ENCODE measurements around the gene SCAF1.

Gene SCAF1

DNA sequence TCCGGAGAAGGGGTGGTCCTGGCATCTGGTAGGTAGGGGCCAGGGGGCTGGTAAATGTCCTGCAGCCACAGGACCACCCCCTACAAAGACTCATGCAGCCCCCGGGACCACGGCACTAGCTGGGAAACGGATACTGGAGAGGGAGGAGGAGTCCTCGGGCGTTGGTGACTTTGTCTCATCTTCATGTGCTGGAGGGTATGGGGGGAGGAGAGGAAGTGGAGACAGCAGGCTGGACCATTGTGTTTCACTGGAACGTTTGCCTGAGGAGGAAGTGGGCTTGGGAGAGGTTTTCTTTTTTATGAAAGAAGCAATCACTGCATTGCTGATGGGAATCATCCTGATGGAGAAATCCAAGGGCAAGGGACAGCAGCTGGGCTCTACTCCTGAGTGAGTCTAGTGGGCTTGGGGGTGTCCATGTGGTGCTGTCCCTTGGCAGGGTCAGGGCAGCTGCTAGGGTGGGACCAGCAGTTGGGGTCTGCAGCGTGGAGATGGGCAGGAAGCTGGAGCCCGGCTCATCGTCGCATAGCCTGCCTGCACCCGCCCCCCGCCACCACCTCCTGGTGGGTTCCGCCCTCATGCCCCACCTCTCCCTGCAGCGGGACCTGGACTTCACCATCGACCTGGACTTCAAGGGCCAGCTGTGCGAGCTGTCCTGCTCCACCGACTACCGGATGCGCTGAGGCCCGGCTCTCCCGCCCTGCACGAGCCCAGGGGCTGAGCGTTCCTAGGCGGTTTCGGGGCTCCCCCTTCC, 45.7 kb downstream of the SCAF1 start:
- Histone ChIP-seq H4K20me1 (ENCODE audit: insufficient read depth, low read length) (no peaks in the 10 kb centered on the region), H3K4me1 (ENCODE audit: insufficient read depth, low read length, severe bottlenecking) (peaks cover 19% of the 10 kb centered on the region), H3K4me2 (ENCODE audit: low read length) (no peak overlapping the region), H3K27me3 (ENCODE audit: insufficient read depth, low read length) (no peaks in the 10 kb centered on the region), H3K9me3 (ENCODE audit: low read length) (no peaks in the 10 kb centered on the region), H3K4me3 (ENCODE audit: low read depth, low read length, poor library complexity, severe bottlenecking) (no peak overlapping the region), H3K36me3 (ENCODE audit: insufficient read depth, low read length) (peaks cover 75% of the 10 kb centered on the region), H2AFZ (ENCODE audit: low read length) (no peak overlapping the region), H3K9ac (ENCODE audit: low read length) (no peak overlapping the region), H3K79me2 (ENCODE audit: insufficient read depth, low read length) (no peaks in the 10 kb centered on the region), H3K27ac (ENCODE audit: low read depth, low read length, poor library complexity, severe bottlenecking) (no peak overlapping the region), H3K9me2 (ENCODE audit: low read depth, low read length) (no peaks in the 10 kb centered on the region), H3F3A (ENCODE audit: insufficient read depth, low read length) (no peaks in the 10 kb centered on the region)
- TF ChIP-seq EZH2 (IDR thresholded peaks at IDR 0.05; ENCODE audit: borderline replicate concordance, low read length): no peak
- TF ChIP-seq, protein P1, sequence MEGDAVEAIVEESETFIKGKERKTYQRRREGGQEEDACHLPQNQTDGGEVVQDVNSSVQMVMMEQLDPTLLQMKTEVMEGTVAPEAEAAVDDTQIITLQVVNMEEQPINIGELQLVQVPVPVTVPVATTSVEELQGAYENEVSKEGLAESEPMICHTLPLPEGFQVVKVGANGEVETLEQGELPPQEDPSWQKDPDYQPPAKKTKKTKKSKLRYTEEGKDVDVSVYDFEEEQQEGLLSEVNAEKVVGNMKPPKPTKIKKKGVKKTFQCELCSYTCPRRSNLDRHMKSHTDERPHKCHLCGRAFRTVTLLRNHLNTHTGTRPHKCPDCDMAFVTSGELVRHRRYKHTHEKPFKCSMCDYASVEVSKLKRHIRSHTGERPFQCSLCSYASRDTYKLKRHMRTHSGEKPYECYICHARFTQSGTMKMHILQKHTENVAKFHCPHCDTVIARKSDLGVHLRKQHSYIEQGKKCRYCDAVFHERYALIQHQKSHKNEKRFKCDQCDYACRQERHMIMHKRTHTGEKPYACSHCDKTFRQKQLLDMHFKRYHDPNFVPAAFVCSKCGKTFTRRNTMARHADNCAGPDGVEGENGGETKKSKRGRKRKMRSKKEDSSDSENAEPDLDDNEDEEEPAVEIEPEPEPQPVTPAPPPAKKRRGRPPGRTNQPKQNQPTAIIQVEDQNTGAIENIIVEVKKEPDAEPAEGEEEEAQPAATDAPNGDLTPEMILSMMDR (IDR thresholded peaks at IDR 0.05; ENCODE audit: low read length): no peak

DNA sequence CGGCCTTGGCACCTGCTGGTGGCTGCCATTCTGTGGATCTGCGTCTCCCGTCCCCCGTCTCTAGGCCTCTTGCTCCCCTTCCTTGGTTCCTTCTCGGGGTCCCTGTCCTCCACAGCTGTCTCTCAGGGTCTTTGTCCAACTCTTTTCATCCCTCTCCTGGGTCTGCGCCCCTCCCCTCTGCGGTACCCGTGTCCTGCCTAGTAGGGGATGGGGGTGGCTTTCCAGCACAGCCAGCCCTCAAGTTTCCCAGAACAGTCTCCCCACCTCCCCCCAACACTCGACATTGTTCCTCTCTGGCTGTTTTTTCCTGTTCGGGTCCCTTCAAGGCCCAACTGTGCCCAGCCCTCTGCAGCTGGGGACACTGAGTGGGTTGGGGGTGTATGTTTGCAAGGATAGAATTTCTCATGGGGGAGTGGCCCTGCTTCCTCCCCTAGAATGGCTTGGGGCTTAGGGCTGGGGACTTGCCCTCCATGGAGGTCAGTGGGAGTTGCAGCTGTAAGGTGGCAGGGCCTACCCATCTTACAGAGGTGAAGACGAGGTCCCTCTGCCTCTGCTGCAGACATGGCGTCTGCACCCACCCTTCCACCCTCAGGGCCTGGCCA, 46.6 kb downstream of the SCAF1 start:
- no peaks in the 10 kb centered on the region for H3K9me2 ChIP-seq (ENCODE audit: low read depth, low read length)
- 0 out of 2 replicates have a peak, but pooled peaks cover 3% of the 10 kb centered on the region for H3F3A ChIP-seq (ENCODE audit: insufficient read depth, low read length)
- TF ChIP-seq, protein P1 (IDR thresholded peaks at IDR 0.05; ENCODE audit: low read length): no peak
- TF ChIP-seq EZH2 (IDR thresholded peaks at IDR 0.05; ENCODE audit: borderline replicate concordance, low read length): no peak
- H3K4me1 ChIP-seq (ENCODE audit: insufficient read depth, low read length, severe bottlenecking): peaks cover 19% of the 10 kb centered on the region
- H3K27me3 ChIP-seq (ENCODE audit: insufficient read depth, low read length): no peaks in the 10 kb centered on the region
- no peak overlapping the region for H3K4me2 ChIP-seq (ENCODE audit: low read length)
- H3K9me3 ChIP-seq (ENCODE audit: low read length): no peaks in the 10 kb centered on the region
- H3K4me3 ChIP-seq (ENCODE audit: low read depth, low read length, poor library complexity, severe bottlenecking): no peak overlapping the region
- no peak overlapping the region for H3K27ac ChIP-seq (ENCODE audit: low read depth, low read length, poor library complexity, severe bottlenecking)
- H3K9ac ChIP-seq (ENCODE audit: low read length): no peak overlapping the region
- no peaks in the 10 kb centered on the region for H3K79me2 ChIP-seq (ENCODE audit: insufficient read depth, low read length)
- H3K36me3 ChIP-seq (ENCODE audit: insufficient read depth, low read length): peaks cover 67% of the 10 kb centered on the region
- H2AFZ ChIP-seq (ENCODE audit: low read length): no peak overlapping the region
- H4K20me1 ChIP-seq (ENCODE audit: insufficient read depth, low read length): no peaks in the 10 kb centered on the region

DNA sequence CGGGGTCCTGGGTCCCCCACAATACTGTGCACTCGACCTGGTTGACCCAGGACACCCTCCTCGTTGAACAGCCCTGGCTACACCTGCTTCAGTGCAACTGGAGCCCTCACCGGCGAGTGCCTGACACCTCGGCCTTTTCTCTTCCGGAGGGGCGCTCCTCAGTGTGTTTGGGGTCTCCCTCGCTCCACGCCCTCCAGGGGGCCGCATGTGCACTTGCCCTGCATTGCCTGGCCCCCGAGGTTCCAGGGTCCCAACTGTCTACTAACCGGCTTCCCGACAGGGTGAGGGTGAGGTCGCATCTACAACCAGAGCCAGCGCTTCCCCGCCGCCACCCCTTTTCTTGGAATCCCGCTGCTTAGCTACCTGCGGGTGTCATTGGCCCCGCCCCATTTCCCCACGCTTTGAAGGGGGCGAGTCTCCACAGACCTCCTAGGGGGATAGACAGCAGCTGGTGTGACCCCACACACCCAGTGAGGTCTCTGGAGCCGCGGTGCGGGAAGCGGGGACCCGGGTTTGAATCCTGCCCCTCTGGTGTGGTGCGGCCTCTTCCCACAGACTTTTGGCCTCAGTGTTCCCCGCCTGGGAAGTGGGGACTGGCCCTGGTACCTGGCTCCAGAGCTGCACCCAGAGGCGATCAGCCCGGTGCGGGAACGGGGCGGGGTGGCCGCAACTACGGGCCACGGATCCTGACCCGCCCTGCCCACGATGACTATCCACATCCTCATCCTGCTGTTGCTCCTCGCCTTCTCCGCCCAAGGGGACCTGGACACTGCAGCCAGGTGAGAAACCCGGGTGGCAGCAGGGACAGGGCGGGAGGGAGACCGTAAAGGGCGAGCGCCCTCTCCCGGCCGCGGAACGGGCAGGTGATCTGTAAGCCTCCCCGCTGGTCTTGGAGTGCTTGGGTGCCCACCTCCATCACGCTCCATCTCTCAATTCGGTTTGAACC, 47.4 kb downstream of the SCAF1 start, which contains the start of gene ADM5:
Gene ADM5 (plus strand): TSS at position 462 of the 946 bp plus-strand sequence. CDS start 244 bp downstream, at position 706.
- H3K4me1 ChIP-seq (ENCODE audit: insufficient read depth, low read length, severe bottlenecking): peaks cover 19% of the 10 kb centered on the region
- no peaks in the 10 kb centered on the region for H3K27me3 ChIP-seq (ENCODE audit: insufficient read depth, low read length)
- no peaks in the 10 kb centered on the region for H4K20me1 ChIP-seq (ENCODE audit: insufficient read depth, low read length)
- no peak within 1 kb of the TSS for H2AFZ ChIP-seq (ENCODE audit: low read length)
- no peaks in the 10 kb centered on the region for H3K9me2 ChIP-seq (ENCODE audit: low read depth, low read length)
- 0 out of 2 replicates have a peak, but pooled peaks cover 3% of the 10 kb centered on the region for H3F3A ChIP-seq (ENCODE audit: insufficient read depth, low read length)
- no peak within 1 kb of the TSS for H3K4me3 ChIP-seq (ENCODE audit: low read depth, low read length, poor library complexity, severe bottlenecking)
- H3K9me3 ChIP-seq (ENCODE audit: low read length): no peaks in the 10 kb centered on the region
- no peak within 1 kb of the TSS for H3K9ac ChIP-seq (ENCODE audit: low read length)
- H3K79me2 ChIP-seq (ENCODE audit: insufficient read depth, low read length): no peaks in the 10 kb centered on the region
- H3K36me3 ChIP-seq (ENCODE audit: insufficient read depth, low read length): peaks cover 59% of the 10 kb centered on the region
- TF ChIP-seq EZH2 (IDR thresholded peaks at IDR 0.05; ENCODE audit: borderline replicate concordance, low read length): no peak
- TF ChIP-seq, protein P1 (IDR thresholded peaks at IDR 0.05; ENCODE audit: low read length): peak; percentile 51
- no peak within 1 kb of the TSS for H3K27ac ChIP-seq (ENCODE audit: low read depth, low read length, poor library complexity, severe bottlenecking)
- no peak within 1 kb of the TSS for H3K4me2 ChIP-seq (ENCODE audit: low read length)
